PC-3 (cell line): Measurements from ENCODE around the gene LCLAT1.

Experiments used
- EZH2 ChIP-seq: fragments of 300-600 bp; sonication (generic); IDR thresholded peaks from one replicate; pipeline ENCODE4 v1.6.1; 2017; ENCODE audit warnings: antibody characterized with exemption, mild to moderate bottlenecking, low read length; ENCODE audit not compliant: unreplicated experiment
- EZH2phosphoT487 ChIP-seq: fragments of 300-600 bp; sonication (generic); IDR thresholded peaks from 2 replicates; pipeline ENCODE4 v1.6.1; 2018; ENCODE audit warnings: mild to moderate bottlenecking, antibody characterized with exemption, low read length, borderline replicate concordance
- TF ChIP-seq, protein P1 (sequence below): fragments of 300-600 bp; sonication (generic); conservative IDR thresholded peaks from 2 replicates; pipeline ENCODE4 v1.5.1; 2017; ENCODE audit warnings: antibody characterized with exemption, low read depth, mild to moderate bottlenecking, low read length

DNA sequence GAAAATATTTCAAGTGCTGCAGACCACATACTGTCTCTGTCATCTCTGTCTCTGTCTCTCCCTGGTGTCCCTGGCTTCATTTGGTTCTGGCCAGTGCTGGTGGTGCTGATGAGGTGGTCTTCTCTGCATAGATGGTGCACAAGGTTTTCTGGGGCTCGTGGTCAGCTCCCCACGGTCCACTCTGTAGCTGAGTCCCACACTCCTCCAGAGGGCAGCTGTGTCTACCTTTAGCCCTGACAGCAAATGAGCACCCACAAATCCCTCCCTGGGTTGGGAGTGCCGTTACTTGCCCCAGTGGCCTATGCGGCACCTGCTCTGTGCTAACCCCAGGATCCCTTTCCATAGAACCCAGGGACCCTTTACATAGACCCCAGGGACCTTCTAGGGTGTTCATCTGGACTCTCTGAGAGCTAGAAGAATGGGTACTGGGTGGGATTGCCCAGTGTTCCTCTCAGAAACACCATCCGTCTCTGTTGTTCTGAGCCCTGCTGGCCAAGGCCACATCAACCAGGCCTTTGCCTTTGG, 230.9 kb downstream of the LCLAT1 start:
- TF ChIP-seq EZH2 = no peak
- TF ChIP-seq, protein P1, sequence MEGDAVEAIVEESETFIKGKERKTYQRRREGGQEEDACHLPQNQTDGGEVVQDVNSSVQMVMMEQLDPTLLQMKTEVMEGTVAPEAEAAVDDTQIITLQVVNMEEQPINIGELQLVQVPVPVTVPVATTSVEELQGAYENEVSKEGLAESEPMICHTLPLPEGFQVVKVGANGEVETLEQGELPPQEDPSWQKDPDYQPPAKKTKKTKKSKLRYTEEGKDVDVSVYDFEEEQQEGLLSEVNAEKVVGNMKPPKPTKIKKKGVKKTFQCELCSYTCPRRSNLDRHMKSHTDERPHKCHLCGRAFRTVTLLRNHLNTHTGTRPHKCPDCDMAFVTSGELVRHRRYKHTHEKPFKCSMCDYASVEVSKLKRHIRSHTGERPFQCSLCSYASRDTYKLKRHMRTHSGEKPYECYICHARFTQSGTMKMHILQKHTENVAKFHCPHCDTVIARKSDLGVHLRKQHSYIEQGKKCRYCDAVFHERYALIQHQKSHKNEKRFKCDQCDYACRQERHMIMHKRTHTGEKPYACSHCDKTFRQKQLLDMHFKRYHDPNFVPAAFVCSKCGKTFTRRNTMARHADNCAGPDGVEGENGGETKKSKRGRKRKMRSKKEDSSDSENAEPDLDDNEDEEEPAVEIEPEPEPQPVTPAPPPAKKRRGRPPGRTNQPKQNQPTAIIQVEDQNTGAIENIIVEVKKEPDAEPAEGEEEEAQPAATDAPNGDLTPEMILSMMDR = no peak
- no peak for TF ChIP-seq EZH2phosphoT487
